HT-29 (cell line): ENCODE measurements around the gene MAP1LC3B. TPM values are rescaled to one million over a fixed set of nuclear protein-coding genes. Genes with fewer than 3 reads are reported as not detected.

Source experiments
- total RNA-seq: library from RNA; depleted of rRNA; stranded (reverse); fragments of >200 nt; shearing (Covaris generic); gene quantifications from 2 replicates; pipeline ENCODE4 v1.2.3, GENCODE V29; 2014; rRNA removed

Gene MAP1LC3B
- total RNA-seq, 1 experiment from 2014 or later = 14.3 TPM

Other genes starting within 250 kb of the MAP1LC3B start
- 0.55 and 1.7 TPM in 2 replicates for gene C16orf95, start 74.9 kb upstream of the MAP1LC3B start, total RNA-seq
- gene FBXO31, start 8.6 kb upstream of the MAP1LC3B start, total RNA-seq = 26.6 and 30.8 TPM in 2 replicates
- gene ZCCHC14, start 100.7 kb downstream of the MAP1LC3B start, total RNA-seq = 8.6 and 13.8 TPM in 2 replicates
- not detected in 2 replicates for gene JPH3, start 210.2 kb downstream of the MAP1LC3B start, total RNA-seq